ENCODE measurements around the gene OR8K3. TPM values are rescaled to one million over a fixed set of nuclear protein-coding genes. Genes with fewer than 3 reads are reported as not detected.

The OR8K3 gene
- total and polyA plus RNA-seq, 2 of the 8 experiments (the other 6 are each of a cell fraction or from before 2014, with no cell fraction given): not detected

DNA sequence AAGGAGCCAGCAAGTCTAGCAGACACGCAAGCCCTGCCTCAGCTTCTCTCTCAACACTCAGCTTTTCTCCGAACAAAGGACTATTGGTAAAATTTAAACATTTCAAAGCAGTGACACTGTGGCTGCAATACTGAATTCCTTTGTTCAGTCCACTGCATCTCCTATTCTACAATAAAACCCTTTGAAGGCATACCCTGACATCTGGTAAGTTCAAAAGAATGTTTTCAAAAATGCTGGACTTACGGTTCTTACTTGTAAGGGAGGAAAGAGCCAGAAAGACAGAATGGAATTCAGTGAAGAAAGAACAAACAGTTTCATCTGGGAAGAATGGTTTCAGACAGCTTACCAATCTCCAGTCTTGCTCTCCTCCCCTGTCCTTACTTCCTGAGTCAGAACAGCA is 18.2 kb downstream of the OR8K3 start:
- Histone ChIP-seq H3K23ac (ENCODE audit: insufficient read length) (no peak overlapping the region), H3K79me1 (ENCODE audit: low read depth, low read length) (no peaks in the 10 kb centered on the region), H3K14ac (ENCODE audit: insufficient read length) (no peak overlapping the region), H3K18ac (ENCODE audit: extremely low read depth, low read length) (no peak overlapping the region), H2BK120ac (replicated peaks; ENCODE audit: low read depth, low read length) (no peak overlapping the region), H2BK15ac (ENCODE audit: low read length) (no peak overlapping the region), H3K27ac (ENCODE audit: low read depth, low read length) (no peak overlapping the region), H2BK20ac (ENCODE audit: low read length) (no peak overlapping the region), H3K36me3 (ENCODE audit: control insufficient read depth in 2 of 4, insufficient read depth in 4 of 4, low read length in 3 of 4) (no peaks in the 10 kb centered on the region; a peak in 1 of 8 replicates), H3K27me3 (replicated peaks in 1 of 4; ENCODE audit: control insufficient read depth in 3 of 4, extremely low read depth in 1 of 4, insufficient read depth in 3 of 4, low read length in 3 of 4) (no peaks in the 10 kb centered on the region), H4K20me1 (replicated peaks in 1 of 2; ENCODE audit: control insufficient read depth in 1 of 2, insufficient read depth in 2 of 2, low read length in 2 of 2) (no peaks in the 10 kb centered on the region), H3K9ac (replicated peaks in 1 of 4; ENCODE audit: extremely low read depth in 1 of 4, low read depth in 3 of 4, low read length in 3 of 4) (no peak overlapping the region), H4K5ac (ENCODE audit: insufficient read length, low read depth, low read length) (no peak overlapping the region), H3K9me3 (ENCODE audit: insufficient read depth in 2 of 2, low read depth in 1 of 2, low read length in 1 of 2) (peaks cover 2 to 7% of the 10 kb centered on the region in 2 experiments; a peak in 1 of 4 replicates), H2AFZ (ENCODE audit: low read length) (no peak overlapping the region), H3K4me1 (replicated peaks in 1 of 4; ENCODE audit: control insufficient read depth in 3 of 4, insufficient read depth in 4 of 4, low read length in 3 of 4) (peaks cover 0 to 6% (median 0%) of the 10 kb centered on the region in 4 experiments; a peak in 1 of 7 replicates), H3K56ac (replicated peaks; ENCODE audit: insufficient read length, low read depth, low read length) (no peak overlapping the region), H2AK5ac (ENCODE audit: low read depth, low read length) (no peak overlapping the region), H3K79me2 (ENCODE audit: control insufficient read depth in 1 of 2, insufficient read depth in 2 of 2, low read length in 2 of 2) (no peaks in the 10 kb centered on the region), H4K8ac (ENCODE audit: extremely low read depth, insufficient read depth, low read length) (no peak overlapping the region), H2BK12ac (ENCODE audit: low read depth, low read length) (no peak overlapping the region), H3K23me2 (ENCODE audit: low read depth, low read length) (no peaks in the 10 kb centered on the region), H3K4ac (replicated peaks; ENCODE audit: insufficient read length, low read depth, low read length) (no peak overlapping the region), H2BK5ac (ENCODE audit: low read depth, low read length) (no peak overlapping the region), H3K4me2 (ENCODE audit: insufficient read depth in 1 of 2, low read depth in 2 of 2, low read length in 2 of 2) (no peak overlapping the region), H3K4me3 (ENCODE audit: extremely low read depth in 1 of 4, insufficient read depth in 2 of 4, low read depth in 3 of 4, low read length in 4 of 4) (no peak overlapping the region), H4K91ac (replicated peaks; ENCODE audit: insufficient read length, low read length) (no peak overlapping the region)
- FAIRE-seq: no peak
- WGBS, 2 experiments (ENCODE audit: extremely low coverage in 1 of 2, insufficient coverage in 1 of 2, insufficient read length in 1 of 2, insufficient replicate concordance in 2 of 2, low coverage in 1 of 2, low lambda C conversion rate in 2 of 2, missing lambda C conversion rate in 1 of 2): 90% methylated on average over 3 of the region's 3 CpGs; no CpG with 5 or more reads in 1 of the 2 experiments
- TF ChIP-seq RXRA (IDR thresholded peaks at IDR 0.05; ENCODE audit: insufficient read depth, low read depth, low read length) (no peak), RBBP5 (IDR thresholded peaks at IDR 0.05; ENCODE audit: borderline replicate concordance, low read depth, low read length) (no peak), KDM1A (IDR thresholded peaks at IDR 0.05; ENCODE audit: borderline replicate concordance, low read length) (no peak), CREB1 (IDR thresholded peaks at IDR 0.05) (no peak), NANOG (IDR thresholded peaks at IDR 0.05; ENCODE audit: insufficient read depth, low read depth, low read length, poor library complexity, severe bottlenecking) (no peak), SP2 (IDR thresholded peaks at IDR 0.05; ENCODE audit: low read length) (no peak), EP300 (IDR thresholded peaks at IDR 0.05; ENCODE audit: borderline replicate concordance in 1 of 2, low read depth in 2 of 2, low read length in 2 of 2) (no peak), CTBP2 (IDR thresholded peaks at IDR 0.05; ENCODE audit: borderline replicate concordance, insufficient read depth, insufficient read length, low read length) (no peak), ASH2L (IDR thresholded peaks at IDR 0.05; ENCODE audit: low read length) (no peak), EZH2 (IDR thresholded peaks at IDR 0.05; ENCODE audit: low read depth, low read length, severe bottlenecking) (no peak), SAP30 (IDR thresholded peaks at IDR 0.05; ENCODE audit: insufficient read depth, insufficient replicate concordance, low read length) (no peak), GABPA (IDR thresholded peaks at IDR 0.05; ENCODE audit: borderline replicate concordance, insufficient read depth, low read length) (no peak)
- TF ChIP-seq, protein P1, sequence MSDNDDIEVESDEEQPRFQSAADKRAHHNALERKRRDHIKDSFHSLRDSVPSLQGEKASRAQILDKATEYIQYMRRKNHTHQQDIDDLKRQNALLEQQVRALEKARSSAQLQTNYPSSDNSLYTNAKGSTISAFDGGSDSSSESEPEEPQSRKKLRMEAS (IDR thresholded peaks at IDR 0.05): no peak
- ChIA-PET CTCF (ENCODE audit: partially characterized antibody) (no interaction called here), POLR2A (ENCODE audit: partially characterized antibody) (no interaction called here)
- no peak for DNase-seq (ENCODE audit: low read depth in 1 of 2, low spot score in 2 of 2)
